ENCODE data around the gene RGPD5.
"Not testable (repeated sequence)": the region's sequence is repeated elsewhere in the genome, so short reads cannot be mapped to it uniquely, and the experiment has no call there.

Gene RGPD5

GRCh38 chr2:109794074-109794737 lies at the start of gene RGPD5:
RGPD5 (plus strand) TSS chr2:109794305; CDS start chr2:109794466, 161 bp downstream.
- DNase-seq: not testable (repeated sequence)

DNA sequence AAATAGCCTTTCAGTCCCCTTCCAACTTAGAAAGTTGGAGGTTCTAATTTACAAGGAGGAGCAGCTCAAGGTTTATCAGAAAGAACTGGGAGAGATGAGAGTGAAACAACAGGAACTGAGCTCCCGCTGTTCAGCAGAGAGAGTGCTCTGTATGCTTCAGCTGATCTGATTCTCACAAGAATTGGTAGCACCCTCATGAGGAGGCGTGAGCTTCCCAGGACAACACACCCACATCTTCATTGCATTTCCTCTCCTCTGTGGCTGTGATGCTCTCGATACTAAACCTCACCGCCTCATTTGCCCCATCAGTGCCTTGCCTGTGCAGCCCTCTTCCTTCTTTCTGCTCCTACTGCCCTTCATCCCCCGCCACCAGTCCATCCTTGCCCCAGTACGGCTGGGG lies 42.5 kb upstream of the RGPD5 start:
- not testable (repeated sequence) for DNase-seq

GRCh38 chr2:109757163-109757824 lies 36.8 kb upstream of the RGPD5 start:
- DNase-seq: not testable (repeated sequence)

- DNase-seq: not testable (repeated sequence)
These were observed 33.7 kb upstream of the RGPD5 start for GRCh38 chr2:109760265-109761042.

- DNase-seq: not testable (repeated sequence)
These were observed 33.1 kb upstream of the RGPD5 start for GRCh38 chr2:109761043-109761454.

- not testable (repeated sequence) for DNase-seq
These were observed 32.1 kb upstream of the RGPD5 start for GRCh38 chr2:109761976-109762375.

- not testable (repeated sequence) for DNase-seq
These were observed 28.0 kb upstream of the RGPD5 start for GRCh38 chr2:109766074-109766473.

- DNase-seq: not testable (repeated sequence)
These were observed 27.1 kb upstream of the RGPD5 start for GRCh38 chr2:109766886-109767578.

- not testable (repeated sequence) for DNase-seq
These were observed 25.2 kb upstream of the RGPD5 start for GRCh38 chr2:109768934-109769333.

- not testable (repeated sequence) for DNase-seq
These were observed 15.0 kb upstream of the RGPD5 start for GRCh38 chr2:109779118-109779517.

DNA sequence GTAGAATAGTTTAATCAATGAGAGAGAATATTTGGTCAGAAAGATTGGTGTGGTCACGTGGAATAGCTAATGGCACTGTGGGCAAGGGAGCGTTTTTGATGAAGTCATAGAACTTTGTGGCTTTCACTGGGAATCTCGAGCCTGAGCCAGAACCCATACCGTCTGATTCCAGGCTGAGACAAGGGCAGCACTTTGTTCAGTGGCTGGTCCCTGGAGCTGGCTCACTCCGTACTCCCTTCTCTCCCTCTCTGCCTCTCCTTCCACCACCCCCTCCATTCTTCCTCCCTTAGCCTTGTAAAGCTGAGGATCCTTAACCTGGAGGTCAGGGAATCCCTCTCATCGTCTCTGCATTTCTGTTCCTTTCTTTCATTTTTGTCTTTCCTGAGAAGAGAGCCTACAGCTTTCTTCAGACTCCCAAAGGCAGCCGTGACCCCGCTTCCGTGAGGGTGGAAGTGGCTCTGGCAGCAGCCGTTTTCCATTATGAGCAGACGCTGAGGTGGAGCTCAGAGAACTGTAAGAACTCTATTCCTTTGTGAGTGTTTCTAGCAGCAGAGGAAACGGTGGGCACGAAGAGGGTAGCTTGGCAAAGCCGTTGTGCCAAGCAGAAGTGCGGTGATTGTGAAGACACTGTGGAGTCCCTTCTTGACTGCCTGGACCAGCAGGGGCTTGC lies 12.8 kb upstream of the RGPD5 start:
- not testable (repeated sequence) for DNase-seq

DNA sequence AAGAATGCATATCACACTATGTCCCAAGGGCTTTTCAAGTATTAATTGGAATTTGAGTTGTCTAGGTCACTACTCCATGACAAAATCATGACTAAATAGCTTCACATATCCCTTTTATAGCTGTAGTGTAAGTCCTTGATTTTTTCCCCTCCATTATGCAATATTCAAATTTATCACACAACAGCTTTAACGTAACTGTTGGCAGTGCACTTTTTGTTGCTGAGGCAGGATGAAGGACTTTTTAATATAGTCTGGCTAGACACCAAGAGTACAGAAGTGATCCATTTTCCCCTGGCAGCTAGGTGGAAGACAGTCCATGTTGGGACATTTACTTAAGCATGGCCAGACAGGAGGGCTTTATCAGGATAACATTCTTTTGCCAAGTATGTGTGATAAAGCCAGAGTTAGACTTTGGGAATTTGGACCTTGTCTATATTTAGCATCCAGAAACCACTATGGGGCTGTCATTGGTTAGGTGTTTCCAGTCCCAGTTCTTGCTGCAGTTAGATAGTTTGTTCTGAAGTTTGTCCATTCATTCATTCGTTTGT lies 11.6 kb upstream of the RGPD5 start:
- not testable (repeated sequence) for DNase-seq

- not testable (repeated sequence) for DNase-seq
These were observed 2.4 kb upstream of the RGPD5 start for GRCh38 chr2:109791530-109792279.

DNA sequence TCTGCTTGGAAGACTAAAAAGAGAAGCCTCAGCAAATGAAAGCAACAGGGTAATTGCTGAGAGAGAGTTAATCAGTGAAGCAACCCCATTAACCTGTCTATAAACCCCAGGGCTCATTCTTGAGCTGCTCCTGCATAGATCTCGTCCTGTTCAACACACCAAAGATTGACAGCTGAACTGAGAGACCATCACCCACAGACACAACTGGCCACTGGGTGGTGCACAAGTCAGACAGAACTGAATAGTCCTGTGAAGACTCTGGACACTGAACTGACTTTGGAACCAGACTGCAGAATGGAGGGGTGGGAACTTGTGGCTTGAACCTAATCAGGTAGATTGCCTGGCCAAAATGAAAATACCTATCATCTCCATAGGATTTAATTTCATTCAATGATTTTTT lies 1.4 kb upstream of the RGPD5 start:
- not testable (repeated sequence) for DNase-seq

DNA sequence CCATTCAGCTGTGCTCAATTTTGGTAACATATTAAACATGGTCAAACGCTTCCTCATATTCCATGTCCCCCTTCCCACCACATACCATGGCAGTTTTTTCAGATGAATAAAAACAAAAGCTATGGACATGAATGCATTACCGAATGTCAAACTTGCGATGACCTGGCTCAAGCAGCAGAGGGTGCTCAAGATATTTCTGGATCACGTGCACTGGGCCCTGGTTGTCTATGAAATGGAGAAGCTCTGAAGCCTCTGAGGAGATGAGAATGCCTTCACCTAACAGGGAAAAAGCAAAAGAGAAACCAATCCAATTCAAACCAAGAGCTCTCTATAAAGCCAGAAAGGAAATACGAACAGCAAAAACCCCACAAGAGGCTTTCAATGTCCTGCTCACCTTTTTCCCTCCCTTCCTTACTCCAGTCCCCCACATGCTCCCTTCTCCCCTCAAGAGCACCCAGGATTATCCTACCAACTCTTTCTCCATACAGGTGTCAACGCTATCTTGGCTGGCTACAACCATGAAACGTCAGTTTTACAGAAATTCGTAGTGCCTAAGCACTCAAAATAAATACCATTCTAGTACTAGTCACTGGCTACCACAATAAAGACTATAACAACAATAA lies 77.1 kb downstream of the RGPD5 start:
- not testable (repeated sequence) for DNase-seq

- not testable (repeated sequence) for DNase-seq
These were observed 82.5 kb downstream of the RGPD5 start for GRCh38 chr2:109876625-109877024.

- DNase-seq: not testable (repeated sequence)
These were observed 88.0 kb downstream of the RGPD5 start for GRCh38 chr2:109882112-109882511.

GRCh38 chr2:109888414-109888813 lies 94.3 kb downstream of the RGPD5 start:
- not testable (repeated sequence) for DNase-seq

- not testable (repeated sequence) for DNase-seq
These were observed 95.8 kb downstream of the RGPD5 start for GRCh38 chr2:109889909-109890308.

- not testable (repeated sequence) for DNase-seq
These were observed 96.9 kb downstream of the RGPD5 start for GRCh38 chr2:109891024-109891423.

DNA sequence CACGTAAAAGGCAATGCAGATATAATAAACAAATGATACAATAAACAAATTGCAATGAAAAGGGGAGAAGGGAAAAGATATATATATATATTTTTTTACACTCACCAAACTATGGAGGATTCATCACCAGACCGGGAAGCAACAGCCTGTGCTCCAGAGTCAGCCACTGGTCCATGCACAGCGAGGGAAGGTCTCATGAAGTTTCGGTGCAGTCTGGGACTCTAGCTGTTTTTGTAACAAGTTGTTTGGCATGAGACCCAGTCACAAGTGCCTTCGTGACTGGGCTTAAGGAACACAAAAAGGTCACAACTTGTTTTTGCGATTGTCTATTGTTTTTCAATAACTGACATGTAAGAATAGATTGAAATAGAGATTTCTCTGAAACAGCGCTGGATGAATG lies 99.6 kb downstream of the RGPD5 start:
- DNase-seq: not testable (repeated sequence)
